DND-41 (cell line): Measurements from ENCODE around the gene KCNS3.

Source experiments
- ATAC-seq: fragments of 200-7000 bp; cut with Tn5 transposase; 3 replicates; pipeline ENCODE4 v1.9.1; 2021; ENCODE audit warnings: low read depth; ENCODE audit not compliant: insufficient read depth
- DNase-seq: peaks from one replicate; pipeline ENCODE4 v3.0.0-alpha.2; 2020
- H2AFZ ChIP-seq: 2 replicates; pipeline ENCODE4 v1.6.0; 2012; ENCODE audit warnings: low read depth, low read length
- H3K27ac ChIP-seq: 2 replicates; pipeline ENCODE4 v1.5.1; 2012; ENCODE audit warnings: low read length, inconsistent platforms
- H3K27me3 ChIP-seq: fragments of 200-600 bp; sonication (generic); 2 replicates; pipeline ENCODE4 v1.6.0; 2012; ENCODE audit warnings: low read length, mild to moderate bottlenecking, inconsistent platforms; ENCODE audit not compliant: insufficient read depth, poor library complexity
- H3K36me3 ChIP-seq: 2 replicates; pipeline ENCODE4 v1.5.1; 2012; ENCODE audit warnings: low read length, inconsistent platforms; ENCODE audit not compliant: insufficient read depth
- H3K4me1 ChIP-seq: 2 replicates; pipeline ENCODE4 v1.5.1; 2012; ENCODE audit warnings: mild to moderate bottlenecking, low read length; ENCODE audit not compliant: insufficient read depth
- H3K4me2 ChIP-seq: 2 replicates; pipeline ENCODE4 v1.6.0; 2012; ENCODE audit warnings: mild to moderate bottlenecking, moderate library complexity, low read length, inconsistent platforms; ENCODE audit not compliant: insufficient read depth
- H3K4me3 ChIP-seq, 2 experiments: fragments of 200-600 bp in 1 of 2; shearing (Covaris generic) in 1 of 2; 2 replicates each; pipeline ENCODE4 v1.5.1; 2012 to 2016; ENCODE audit warnings: inconsistent platforms in 2 of 2, low read length in 2 of 2, mild to moderate bottlenecking in 2 of 2, low read depth in 1 of 2, moderate library complexity in 1 of 2
- H3K79me2 ChIP-seq: 2 replicates; pipeline ENCODE4 v1.6.0; 2012; ENCODE audit warnings: low read length, inconsistent platforms; ENCODE audit not compliant: insufficient read depth
- H3K9ac ChIP-seq: 2 replicates; pipeline ENCODE4 v1.6.0; 2012; ENCODE audit warnings: low read depth, mild to moderate bottlenecking, inconsistent platforms, low read length, moderate library complexity
- H3K9me3 ChIP-seq: 2 replicates; pipeline ENCODE4 v1.5.1; 2012; ENCODE audit warnings: low read length, moderate library complexity, mild to moderate bottlenecking, inconsistent platforms; ENCODE audit not compliant: insufficient read depth, severe bottlenecking
- H4K20me1 ChIP-seq: 2 replicates; pipeline ENCODE4 v1.6.0; 2012; ENCODE audit warnings: low read length; ENCODE audit not compliant: insufficient read depth
- EZH2 ChIP-seq: IDR thresholded peaks from 3 replicates; pipeline ENCODE4 v1.6.1; 2012; ENCODE audit warnings: borderline replicate concordance, low read depth, mild to moderate bottlenecking, moderate library complexity, low read length, inconsistent platforms; ENCODE audit not compliant: severe bottlenecking
- TF ChIP-seq, protein P1 (sequence below): IDR thresholded peaks from 2 replicates; pipeline ENCODE4 v1.5.1; 2012; ENCODE audit warnings: borderline replicate concordance, low read length, moderate library complexity, mild to moderate bottlenecking; ENCODE audit not compliant: poor library complexity, severe bottlenecking; ENCODE audit errors: extremely low read depth

Gene KCNS3, protein sequence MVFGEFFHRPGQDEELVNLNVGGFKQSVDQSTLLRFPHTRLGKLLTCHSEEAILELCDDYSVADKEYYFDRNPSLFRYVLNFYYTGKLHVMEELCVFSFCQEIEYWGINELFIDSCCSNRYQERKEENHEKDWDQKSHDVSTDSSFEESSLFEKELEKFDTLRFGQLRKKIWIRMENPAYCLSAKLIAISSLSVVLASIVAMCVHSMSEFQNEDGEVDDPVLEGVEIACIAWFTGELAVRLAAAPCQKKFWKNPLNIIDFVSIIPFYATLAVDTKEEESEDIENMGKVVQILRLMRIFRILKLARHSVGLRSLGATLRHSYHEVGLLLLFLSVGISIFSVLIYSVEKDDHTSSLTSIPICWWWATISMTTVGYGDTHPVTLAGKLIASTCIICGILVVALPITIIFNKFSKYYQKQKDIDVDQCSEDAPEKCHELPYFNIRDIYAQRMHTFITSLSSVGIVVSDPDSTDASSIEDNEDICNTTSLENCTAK

DNA sequence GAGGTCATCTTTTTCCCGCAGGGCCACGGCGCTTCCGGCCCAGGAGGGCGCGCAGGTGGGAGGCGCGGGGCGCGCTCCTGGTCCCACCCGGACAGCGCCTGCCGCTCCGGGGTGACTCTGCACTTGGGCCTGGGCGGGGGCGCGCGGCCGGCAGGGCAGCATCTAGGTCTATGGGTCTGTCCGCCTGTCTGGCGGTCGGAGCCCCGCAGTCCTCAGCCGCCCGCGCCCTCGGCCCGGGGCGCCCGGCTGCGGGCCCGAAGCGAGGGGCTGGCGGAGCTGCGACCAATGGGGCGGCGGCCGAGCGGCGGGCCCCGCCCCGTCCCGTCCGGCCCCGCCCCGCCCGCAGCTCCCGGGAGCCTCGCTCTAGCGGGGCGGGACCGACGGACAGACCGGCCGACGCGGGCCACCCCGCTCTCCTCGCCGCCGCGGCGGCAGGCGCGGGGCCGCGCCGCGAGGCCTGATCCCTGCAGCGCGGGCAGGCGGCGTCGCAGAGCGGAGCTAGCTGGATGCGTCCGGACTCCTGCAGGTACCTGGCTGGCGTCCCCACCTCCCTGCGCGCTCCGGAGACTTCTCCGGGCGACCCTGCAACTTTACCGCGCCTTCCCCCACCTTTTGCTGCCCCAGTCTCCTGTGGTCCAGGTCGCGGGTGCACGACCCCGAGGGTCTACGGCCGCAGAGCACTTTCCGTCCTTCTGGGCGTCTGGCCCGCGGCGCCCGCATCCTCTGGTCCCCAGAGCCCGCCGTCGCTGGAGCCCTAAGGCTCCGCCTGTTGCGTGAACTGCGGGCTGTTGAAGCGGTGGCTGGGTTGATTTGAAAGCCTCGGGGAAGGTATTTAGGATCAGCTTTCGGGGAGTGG lies at the start of gene KCNS3:
TSS of gene KCNS3 (plus strand) at position 387 of the 856 bp plus-strand sequence. CDS start 52,342 bp downstream, outside the sequence.
- no peak within 1 kb of the TSS for H3K9ac ChIP-seq
- H3K27me3 ChIP-seq, result peaks cover 3% of the 10 kb centered on the region
- H4K20me1 ChIP-seq, result no peaks in the 10 kb centered on the region
- H3K4me3 ChIP-seq, result no peak within 1 kb of the TSS
- no peak for ATAC-seq
- peaks cover 3% of the 10 kb centered on the region for H3K9me3 ChIP-seq
- H3K4me1 ChIP-seq, result no peaks in the 10 kb centered on the region
- no peak within 1 kb of the TSS for H2AFZ ChIP-seq
- H3K4me2 ChIP-seq, result no peak within 1 kb of the TSS
- no peaks in the 10 kb centered on the region for H3K36me3 ChIP-seq
- DNase-seq, result no peak
- H3K27ac ChIP-seq, result no peak within 1 kb of the TSS
- TF ChIP-seq, protein P1, sequence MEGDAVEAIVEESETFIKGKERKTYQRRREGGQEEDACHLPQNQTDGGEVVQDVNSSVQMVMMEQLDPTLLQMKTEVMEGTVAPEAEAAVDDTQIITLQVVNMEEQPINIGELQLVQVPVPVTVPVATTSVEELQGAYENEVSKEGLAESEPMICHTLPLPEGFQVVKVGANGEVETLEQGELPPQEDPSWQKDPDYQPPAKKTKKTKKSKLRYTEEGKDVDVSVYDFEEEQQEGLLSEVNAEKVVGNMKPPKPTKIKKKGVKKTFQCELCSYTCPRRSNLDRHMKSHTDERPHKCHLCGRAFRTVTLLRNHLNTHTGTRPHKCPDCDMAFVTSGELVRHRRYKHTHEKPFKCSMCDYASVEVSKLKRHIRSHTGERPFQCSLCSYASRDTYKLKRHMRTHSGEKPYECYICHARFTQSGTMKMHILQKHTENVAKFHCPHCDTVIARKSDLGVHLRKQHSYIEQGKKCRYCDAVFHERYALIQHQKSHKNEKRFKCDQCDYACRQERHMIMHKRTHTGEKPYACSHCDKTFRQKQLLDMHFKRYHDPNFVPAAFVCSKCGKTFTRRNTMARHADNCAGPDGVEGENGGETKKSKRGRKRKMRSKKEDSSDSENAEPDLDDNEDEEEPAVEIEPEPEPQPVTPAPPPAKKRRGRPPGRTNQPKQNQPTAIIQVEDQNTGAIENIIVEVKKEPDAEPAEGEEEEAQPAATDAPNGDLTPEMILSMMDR, result no peak
- no peak for TF ChIP-seq EZH2
- H3K79me2 ChIP-seq, result no peaks in the 10 kb centered on the region

DNA sequence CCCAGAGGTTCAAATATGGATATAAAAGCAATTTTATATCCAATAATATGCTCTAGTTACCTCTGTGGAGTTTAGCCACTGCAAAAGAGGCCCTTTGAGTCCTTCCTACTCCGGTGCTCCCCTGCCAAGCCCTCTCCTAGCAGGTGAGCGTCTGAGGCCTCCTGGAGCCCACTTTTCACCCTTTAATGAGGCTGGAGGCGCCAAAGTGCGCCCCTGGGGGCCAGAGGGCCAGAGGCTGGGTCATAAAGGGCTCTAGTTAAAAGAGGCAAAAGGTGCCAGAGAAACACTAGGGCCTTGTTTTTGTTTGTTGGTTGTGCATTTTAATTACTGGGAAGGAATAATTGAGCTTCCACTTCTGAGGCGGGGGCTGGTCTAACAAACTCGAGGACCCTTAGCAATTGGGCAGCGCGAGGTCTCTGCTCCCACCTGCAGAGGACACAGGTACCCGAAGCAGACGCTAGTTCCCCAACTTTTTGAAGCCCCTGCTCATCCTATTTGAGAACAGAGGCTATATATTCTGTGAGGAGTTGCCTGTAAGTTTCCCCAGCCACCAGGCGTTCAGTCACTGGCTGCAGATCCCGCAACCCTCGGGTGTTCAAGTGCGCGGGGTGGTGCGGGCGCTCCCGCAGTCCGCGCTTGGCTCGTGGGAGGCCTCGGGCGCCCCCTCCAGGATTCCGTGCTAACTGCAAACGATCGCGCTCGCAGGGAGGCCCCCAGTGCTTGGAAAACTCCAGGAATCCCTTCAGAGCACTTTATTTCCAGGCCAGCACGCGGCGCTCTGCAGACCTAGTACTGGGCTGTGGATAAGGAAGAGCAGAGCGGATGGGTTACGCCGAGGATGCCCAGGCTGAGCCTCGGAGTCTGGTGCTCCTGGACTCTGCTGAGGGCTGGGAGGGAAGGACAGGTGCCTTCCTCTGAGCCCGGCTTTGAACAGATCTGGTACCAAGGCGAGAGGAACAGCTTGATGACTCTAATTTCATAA lies 48.1 kb upstream of the KCNS3 start:
- no peak for DNase-seq
- H3K27ac ChIP-seq, result no peak overlapping the region
- peaks cover 18% of the 10 kb centered on the region for H3K27me3 ChIP-seq
- H3K36me3 ChIP-seq, result no peaks in the 10 kb centered on the region
- H3K4me1 ChIP-seq, result no peaks in the 10 kb centered on the region
- H3K9me3 ChIP-seq, result no peaks in the 10 kb centered on the region
- TF ChIP-seq, protein P1, result no peak
- no peak for TF ChIP-seq EZH2
- H3K4me2 ChIP-seq, result no peak overlapping the region
- no peak overlapping the region for H2AFZ ChIP-seq
- no peaks in the 10 kb centered on the region for H3K79me2 ChIP-seq
- no peak overlapping the region for H3K4me3 ChIP-seq
- no peak overlapping the region for H3K9ac ChIP-seq
- ATAC-seq, result no peak
- no peaks in the 10 kb centered on the region for H4K20me1 ChIP-seq

DNA sequence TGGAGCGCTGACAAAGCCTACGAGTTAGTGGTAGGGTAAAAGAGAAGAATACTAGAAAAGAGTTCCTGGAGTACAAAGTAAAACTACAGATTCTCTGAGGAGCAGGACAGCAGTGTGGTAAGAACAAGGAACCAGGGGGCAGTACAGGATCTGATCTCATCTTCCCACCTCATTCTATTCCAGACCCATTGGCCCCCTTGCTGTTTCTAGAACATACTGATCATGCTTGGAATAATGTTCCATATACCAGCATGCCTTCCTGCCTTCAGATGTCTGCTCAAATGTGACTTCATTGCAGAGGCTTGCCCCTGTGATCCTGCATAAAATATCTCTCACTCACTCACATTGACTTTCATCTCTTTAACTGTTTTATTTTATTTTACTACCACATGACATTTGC lies 43.0 kb upstream of the KCNS3 start:
- H2AFZ ChIP-seq, result no peak overlapping the region
- H3K4me1 ChIP-seq, result no peaks in the 10 kb centered on the region
- no peak overlapping the region for H3K27ac ChIP-seq
- H3K9ac ChIP-seq, result no peak overlapping the region
- no peak overlapping the region for H3K4me3 ChIP-seq
- H3K36me3 ChIP-seq, result no peaks in the 10 kb centered on the region
- no peak overlapping the region for H3K4me2 ChIP-seq
- no peaks in the 10 kb centered on the region for H4K20me1 ChIP-seq
- H3K27me3 ChIP-seq, result peaks cover 10% of the 10 kb centered on the region
- TF ChIP-seq, protein P1, result no peak
- no peak for TF ChIP-seq EZH2
- DNase-seq (no peak), ATAC-seq (no peak)
- no peaks in the 10 kb centered on the region for H3K9me3 ChIP-seq
- H3K79me2 ChIP-seq, result no peaks in the 10 kb centered on the region
